ENCODE data around the gene SND1.

GRCh38 chr7:127726476-127726875 is 74.5 kb downstream of the SND1 start:
- TF ChIP-seq POLR2AphosphoS5 (IDR thresholded peaks at IDR 0.05; ENCODE audit: borderline replicate concordance, low read depth, low read length) (no peak), EZH2 (IDR thresholded peaks at IDR 0.05) (no peak), FOXP2 (optimal IDR thresholded peaks at IDR 0.05; ENCODE audit: control extremely low read depth, extremely low read length, insufficient read depth) (no peak)
